GM21515 (cell line): ENCODE results near the gene UBE3C.
A peak's percentile ranks its signal among the peaks of the same experiment; 100 is the strongest.
"Not testable (repeated sequence)": the region's sequence is repeated elsewhere in the genome, so short reads cannot be mapped to it uniquely, and the experiment has no call there.

ENCODE experiments used
- ATAC-seq: cut with Tn5 transposase; IDR thresholded peaks from one replicate; pipeline ENCODE4 v1.9.1; 2021; ENCODE audit not compliant: unreplicated experiment

UBE3C gene

DNA sequence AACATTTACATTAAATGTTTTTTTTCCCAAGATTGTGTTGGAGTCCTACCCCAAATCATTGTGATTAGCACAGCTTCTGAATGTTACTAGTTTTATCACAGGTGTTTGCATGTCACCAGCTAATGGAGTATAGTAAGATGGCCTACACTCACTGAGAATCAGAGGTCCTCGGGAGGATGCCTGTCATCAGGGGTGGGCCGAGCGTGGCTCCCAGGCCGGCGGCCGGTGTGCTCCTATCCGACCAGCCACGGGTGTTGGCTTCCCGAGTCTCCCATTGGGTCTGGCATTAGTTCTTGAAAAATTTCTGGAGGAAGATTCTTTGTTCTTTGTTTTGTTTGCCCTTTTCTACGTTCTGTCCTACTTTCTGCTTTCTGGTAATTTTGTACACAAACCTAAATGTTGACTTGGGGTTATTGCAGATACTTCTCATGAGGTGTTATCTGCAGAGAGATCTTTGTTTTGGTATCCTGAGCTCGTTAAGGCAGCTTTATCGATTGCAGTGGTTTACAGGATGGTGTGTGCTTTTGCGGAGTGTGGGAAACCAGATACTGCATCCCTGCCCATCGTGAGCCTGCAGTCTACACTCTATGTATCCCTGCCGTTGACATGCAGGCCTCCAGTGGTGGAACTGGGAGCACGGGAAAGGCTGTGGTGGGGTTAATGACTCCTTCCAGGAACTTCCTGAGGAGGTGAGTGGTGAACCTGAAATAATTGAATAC is 130.8 kb downstream of the UBE3C start:
- no peak for ATAC-seq

DNA sequence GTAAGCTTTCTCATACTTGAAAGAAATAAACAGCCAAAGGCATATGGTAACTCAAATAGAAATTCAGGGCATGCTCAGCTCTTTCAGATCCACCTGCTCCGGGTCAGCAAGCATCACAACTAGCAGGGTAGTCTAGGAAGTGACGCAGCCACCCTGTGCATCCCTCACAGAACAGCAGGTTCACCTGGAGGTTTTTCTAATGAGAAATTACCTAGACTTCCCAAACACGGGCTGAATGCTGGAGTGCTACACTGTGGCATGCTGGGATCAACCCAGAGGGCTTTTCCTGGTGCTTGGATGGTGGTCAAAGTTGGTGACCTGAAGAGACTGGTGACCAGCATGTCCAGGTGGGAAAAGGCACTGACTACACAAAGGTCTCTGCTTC is 131.3 kb downstream of the UBE3C start:
- ATAC-seq = no peak

DNA sequence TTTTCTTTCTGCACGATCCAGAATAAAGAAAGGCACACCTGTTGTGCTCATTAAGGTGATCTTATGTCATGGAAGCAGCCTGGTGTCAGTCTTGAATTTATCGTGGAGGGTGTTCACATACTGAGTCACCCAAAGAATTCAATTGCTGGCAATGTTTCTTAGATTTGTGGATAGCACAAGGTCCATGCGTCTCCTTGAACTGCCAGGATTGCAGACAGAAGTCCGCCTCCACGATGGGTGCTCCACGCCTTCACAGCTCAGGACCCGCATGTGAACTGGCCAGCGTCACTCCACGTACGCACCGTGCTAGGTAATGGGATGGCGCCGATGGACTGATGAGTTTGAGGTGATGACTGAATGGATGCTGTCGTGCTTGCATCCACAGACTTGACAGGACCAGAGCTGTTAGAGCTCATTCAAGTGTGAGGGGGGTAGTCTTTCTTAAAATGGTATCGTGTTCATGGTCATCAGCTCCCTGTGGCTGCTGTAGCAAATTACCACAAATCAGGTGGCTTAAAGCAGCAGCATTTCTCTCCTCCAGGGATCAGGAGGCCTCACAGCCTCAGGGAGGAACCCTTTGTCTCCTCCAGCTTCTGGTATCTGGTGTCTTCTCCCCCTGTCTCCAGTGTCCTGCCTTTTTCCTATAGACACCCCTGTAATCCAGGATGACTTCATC is 132.7 kb downstream of the UBE3C start:
- ATAC-seq = no peak

DNA sequence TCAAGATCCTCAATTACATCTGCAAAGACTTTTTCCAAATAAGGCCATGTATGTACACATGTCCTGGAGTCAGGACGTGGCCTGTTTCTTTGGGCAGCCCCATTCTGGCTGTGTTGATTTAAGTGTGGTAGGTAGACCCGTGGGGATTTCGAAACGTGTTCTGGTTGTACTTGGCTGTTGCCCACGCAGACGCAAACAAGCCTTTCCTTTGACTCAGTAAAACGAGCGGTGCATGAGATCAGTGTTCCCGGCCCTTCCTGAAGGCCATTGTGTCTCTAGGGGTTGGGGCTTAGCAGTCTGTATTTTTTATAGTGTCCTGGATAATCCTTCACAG is 133.2 kb downstream of the UBE3C start:
- no peak for ATAC-seq

DNA sequence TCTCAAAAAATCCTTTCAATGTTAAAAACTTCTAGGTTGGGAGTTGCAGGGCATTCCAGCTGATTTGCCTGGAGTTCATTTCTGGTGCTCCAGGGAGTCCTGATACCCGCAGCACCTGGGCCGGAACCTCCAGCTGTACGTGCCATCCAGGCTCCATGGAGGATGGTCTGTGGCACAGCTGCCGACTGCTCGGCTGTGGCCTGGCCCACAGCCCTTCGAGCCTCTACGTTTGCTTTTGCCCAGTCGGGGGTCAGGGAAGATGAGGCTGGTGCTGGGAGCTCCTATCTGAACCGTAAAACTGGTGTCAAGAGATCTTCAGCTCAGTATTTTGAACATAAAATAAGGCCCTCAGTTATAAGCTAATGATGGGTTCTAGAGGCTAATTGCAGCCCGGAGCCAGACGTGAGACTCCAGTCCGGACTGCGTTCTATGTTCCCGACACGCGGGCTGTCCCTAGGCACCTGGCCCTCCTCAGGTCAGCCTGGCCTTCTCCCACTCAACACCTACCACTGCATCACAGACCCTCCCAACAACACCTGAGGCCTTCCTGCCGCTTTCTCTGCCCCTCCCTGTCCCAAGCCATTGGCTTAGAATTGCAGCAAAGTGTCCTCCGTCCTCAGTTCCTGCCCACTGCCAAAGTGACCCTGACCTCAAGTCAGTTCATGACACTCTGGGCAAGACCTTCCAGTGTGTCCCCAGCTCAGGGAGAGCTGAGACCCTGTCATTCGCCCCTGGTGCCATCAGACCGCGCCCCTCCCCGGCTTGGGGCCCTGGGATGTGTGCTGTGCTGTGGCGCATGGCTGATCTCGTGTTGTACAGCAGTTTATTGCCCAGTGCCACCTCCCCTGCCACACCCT is 133.9 kb downstream of the UBE3C start:
- no peak for ATAC-seq

DNA sequence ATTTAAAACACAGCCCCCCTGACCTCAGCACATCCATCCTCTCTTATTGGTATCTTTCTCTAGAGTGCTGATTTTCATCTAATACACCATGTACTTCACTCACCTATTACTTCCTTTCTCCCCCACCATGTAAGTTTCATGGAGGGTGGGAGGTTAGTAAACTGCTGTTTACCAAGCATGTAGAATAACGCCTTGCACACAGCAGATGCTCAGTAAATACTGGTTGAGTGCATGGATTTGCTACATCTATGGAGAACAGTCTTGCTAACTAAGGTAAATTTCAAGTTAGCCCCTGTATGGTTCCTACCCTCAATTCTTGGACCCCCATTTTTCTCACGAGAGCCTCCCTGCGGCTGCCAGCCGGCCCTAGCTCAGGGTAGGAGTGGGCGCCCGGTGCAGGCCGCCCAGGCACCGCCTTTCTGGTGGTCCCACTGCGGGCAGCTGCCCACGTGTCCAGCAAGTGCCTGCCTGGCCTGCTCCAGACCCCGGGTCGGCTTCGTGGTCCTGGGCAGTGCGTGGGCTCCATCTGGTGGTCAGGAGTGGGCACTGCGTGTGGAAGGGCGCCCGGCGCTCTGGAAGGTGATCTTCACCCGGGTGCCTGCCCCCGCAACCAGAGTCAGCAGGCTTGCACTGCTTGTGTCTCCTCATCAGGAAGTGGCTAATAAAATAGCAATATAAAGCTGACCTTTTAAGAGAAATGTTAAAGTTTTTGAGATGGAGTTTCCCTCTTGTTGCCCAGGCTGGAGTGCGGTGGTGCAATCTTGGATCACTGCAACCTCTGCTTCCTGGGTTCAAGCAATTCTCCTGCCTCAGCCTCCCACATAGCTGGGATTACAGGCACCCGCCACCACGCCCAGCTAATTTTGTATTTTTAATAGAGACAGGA is 134.7 kb downstream of the UBE3C start:
- ATAC-seq = peak; percentile 82

DNA sequence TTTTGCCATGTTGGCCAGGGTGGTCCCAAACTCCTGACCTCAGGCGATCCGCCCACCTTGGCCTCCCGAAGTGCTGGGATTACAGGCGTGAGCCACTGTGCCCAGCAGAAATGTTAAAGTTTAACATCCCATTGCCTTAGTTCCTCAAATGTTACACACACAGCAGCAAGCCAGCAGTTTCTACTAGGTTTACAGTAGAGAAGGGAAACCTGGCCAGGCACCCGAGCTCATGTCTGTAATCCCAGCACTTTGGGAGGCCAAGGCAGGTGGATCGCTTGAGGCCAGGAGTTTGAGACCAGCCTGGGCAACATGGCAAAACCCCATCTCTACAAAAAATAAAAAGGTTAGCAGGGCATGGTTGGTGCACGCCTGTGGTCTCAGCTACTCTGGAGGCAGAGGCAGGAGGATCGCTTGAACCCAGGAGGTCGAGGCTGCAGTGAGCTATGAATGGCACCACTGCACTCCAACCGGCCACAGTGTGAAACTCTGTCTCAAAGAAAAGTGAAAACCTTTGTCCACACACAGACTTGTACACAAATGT is 135.4 kb downstream of the UBE3C start:
- ATAC-seq = not testable (repeated sequence)

DNA sequence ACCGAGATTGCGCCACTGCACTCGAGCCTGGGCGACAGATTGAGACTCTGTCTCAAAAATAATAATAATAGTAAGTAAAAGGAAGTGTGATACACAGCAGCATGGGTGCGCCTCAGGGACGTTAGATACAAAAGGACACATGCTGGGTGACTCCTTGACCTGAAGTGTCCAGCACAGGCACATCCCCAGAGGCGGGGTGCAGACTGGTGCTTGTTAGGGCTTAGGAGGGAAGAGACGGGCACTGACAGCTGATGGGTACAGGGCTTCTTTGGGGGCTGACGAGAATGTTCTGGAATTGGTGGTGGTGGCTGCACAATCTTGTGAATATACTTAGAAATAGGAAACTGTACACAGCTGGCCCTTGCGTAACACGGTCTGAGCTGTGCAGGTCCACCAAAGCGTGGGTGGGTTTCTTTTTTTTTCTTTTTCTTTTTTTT is 136.3 kb downstream of the UBE3C start:
- ATAC-seq = no peak

DNA sequence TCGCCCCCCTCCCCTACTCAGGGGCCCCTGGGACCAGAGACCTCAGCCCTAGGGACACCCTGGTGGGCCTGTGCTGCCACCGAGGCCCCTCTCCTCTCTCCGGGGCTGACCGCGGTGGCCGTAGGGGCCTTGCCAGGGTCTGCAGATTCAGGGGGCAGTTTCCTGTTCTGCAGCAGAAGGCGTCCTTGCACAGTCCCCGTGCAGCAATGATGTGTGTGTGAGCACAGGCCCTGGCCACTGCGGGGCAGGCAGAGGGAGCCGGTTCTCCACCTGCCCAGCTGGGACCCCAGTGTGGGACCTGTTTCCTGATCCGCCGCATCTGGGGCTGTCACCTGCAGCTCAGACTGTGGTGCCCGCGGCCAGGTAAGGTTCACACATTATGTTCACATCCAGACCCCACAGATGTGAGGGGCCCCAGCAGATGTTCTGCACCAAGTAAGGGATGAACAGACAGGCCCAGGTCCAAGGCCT is 137.4 kb downstream of the UBE3C start:
- no peak for ATAC-seq

DNA sequence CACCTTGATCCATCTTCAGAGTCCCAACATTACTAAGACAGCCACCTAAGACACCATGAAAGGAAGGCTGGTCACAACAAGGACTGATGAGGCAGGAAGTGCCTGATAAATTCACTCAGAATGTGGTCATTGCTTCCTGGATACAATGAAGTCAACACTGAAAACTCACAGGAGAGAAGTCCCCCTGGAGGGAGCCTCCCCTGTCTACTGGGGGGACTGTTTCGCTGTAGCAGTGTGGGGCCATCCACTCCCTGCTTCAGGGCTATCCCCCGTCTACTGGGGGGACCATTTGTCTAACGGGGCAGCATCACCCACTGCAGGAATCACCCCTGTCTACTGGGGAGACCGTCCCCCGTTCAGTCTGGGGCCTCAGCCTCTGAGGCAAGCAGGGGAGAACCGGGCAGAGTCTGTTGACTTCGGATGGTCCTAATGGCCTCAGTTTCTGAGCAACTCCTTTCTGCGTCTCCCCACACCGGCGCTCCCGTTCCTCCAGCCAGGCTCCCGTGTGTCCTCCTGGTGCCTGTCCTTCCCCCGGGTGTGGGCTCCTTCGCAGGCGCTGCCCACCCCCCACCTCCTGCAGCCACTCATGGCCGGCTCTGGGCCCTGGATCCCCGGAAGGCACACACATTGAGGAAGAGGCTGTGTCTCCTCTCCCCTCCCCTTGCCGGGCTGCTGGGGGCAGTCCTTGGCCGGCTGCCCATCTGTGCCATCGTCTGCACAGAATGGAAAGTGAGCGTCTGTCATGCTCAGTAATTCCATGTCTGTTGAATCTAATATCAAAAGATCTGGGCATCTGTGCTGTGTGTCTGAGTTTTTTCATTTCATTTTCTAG is 138.2 kb downstream of the UBE3C start:
- ATAC-seq = no peak

DNA sequence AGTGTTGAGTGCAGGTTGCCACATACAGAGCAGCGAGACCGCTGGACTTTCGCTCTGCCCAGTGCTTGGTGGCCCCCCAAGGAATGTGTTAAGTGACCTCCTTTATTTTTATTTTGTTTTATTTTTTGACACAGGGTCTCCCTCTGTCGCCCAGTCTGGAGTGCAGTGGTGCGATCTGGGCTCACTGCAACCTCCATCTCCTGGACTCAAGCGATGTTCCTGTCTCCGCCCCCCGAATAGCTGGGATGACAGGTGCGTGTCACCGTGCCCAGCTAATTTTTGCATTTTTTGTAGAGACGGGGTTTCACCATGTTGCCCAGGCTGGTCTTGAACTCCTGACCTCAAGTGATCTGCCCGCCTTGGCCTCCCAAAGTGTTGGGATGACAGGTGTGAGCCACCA is 138.8 kb downstream of the UBE3C start:
- ATAC-seq = not testable (repeated sequence)

DNA sequence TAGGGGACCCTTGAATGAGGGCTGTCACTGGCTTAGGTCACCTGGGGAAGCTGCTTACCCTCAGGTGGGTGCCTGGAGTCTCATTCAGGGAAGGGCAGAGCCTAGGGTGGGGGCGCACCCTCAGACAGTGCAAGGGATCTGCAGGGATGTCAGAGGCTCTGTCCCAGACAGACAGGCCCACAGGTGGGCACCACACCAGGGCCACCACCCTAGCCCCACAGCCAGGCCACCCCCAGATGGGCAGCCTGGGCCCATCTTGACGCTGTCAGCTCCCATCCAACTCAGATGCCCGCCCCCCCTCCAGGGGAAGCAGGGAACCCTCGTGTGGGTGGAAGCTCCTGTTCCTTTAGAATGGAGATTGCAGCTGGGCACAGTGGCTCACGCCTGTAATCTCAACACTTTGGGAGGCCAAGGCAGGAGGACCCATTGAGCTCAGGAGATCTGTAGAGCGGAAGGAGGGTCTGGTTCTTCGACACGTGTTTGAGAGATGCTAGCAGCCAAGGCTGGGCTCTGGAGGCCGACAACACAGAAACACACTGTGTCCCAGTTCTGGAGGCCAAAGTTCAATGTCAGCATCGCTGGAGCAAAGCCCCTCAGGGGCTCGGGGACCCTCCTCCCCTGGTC is 139.6 kb downstream of the UBE3C start:
- no peak for ATAC-seq

DNA sequence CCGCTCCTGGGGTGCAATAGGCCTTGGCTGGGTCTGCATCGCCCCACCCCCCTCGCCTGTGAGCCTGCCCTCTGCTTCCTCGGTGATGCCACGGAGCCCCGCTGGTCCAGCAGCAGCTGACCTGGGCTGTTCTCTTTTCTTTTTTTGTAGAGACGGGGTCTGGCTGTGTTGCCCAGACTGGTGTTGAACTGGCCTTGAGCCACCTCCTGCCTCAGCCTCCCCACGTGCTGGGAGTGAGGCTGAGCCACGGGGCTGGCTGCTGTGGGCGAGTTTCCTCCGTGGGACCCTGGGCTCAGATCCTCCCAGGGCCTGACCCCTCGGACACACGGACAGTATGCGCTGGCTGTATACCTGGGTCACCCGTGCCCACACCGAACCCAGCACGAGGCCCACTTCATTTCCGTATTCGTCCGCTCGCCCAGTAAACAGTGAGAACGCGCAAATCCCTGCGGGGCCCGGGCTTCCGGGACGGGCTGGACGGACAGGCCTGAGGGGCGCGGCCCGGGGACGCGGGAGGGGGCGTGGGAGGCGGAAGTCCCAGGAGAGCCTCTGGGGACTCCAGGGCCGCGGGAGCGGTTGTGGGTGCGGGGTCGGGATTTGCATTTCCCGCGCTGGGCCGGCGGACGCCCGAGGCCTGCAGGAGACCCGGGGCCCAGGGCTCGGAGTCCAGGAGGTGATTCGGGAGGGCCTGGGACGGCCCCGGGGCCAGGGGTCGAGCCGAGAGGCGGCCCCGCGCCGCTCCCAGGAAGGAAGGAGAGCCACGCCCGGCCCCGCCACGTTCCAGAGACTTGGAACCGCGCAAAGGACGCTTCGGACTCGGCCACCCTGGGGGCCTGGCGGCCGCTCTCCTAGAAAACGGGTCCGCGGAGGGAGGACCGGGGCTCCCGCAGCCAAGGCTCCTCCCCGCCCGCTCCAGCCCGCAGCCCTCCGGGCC is 140.3 kb downstream of the UBE3C start:
- peak; percentile 75 for ATAC-seq

DNA sequence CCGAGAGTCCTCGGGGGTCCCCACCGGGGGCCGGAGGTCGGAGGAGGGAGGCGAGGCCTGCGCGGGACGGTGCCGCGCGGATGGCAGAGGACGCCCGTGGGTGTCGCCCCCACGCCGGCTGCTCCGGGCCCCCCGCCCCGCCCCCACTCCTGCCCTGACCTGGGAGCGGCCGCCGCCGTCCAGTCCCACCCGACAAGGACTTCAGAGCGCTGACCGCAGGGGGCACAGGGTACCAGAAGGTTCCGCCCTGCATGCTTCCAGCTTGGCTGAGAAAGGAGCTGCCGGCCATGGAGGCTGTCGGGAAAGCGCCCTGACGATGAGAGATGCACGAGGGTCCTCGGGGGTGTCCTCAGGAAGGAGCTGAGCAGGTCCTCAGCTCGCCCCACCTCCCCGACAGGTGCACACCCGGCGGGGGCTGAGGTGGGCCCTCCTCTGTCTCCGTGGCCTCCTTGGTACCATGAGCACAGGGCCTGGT is 141.1 kb downstream of the UBE3C start:
- ATAC-seq = no peak

DNA sequence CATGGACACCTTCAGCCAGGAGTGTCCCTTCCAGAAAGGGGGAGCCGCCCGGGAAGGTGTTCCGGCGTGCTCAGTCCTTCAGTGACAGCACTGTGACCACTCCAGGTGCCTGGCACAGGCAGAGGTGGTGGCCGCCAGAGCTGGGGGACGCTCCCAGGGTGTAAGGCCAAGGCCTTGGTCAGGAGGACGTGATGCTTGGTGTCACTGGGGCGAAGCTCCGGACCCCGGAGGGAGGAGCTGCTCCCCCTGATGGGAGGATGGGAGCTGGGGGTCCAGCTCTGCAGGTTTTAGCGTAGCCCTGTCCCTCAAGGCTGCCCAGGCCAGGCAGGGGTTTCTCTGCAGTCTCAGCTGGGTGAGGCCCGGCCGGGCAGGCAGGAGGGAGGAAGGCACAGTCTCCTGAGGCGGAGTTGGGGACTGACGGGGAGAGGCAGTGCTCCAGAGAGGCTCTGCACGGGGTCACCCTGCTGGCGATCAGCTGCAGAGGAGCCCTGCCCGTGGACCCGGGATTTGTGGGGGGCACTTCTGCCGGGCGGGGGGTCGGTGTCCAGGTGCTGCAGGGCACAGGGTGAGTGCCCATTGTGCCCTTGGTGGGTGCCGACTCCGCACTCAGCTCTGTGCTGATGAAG is 141.6 kb downstream of the UBE3C start:
- no peak for ATAC-seq

DNA sequence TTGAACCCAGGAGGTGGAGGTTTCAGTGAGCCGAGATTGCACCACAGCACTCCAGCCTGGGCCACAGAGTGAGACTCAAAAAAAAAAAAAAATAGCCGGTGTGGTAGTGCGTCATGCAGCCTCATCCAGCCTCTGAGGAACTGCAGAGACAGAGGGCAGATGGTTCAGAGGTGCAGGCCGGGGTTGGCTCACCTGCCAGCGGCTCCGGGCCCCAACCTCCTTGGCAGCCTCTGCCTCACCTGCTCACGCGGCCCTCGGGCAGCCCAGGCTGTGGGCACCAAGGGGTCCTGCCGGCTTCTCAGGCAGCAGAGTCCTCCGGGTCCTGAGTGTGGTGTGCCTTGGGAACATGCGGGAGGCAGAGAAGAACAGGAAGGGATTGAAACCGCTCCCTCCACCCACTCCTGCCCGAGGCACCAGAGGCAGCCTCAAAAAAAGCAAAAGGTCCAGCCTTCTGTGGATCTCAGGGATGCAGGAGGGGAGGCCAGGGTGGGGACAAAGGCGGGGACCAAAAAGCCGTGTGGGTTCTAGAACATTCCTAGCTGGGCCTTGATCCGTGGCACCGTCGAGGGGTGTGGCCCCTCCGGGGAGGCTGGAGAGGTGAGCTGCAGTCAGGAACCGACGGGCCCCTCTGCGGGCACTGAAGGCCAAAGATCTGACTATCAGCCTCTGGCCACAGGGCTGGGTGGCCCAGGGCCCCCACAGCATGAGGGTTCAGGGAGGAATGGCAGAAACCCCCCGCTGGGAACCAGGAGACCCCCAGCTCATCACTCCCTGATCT is 142.7 kb downstream of the UBE3C start:
- no peak for ATAC-seq
